Endothelial cell of umbilical vein (primary cell): ENCODE measurements around the gene TCF7. TPM values are rescaled to one million over a fixed set of nuclear protein-coding genes. Genes with fewer than 3 reads are reported as not detected.

ENCODE experiments used
- BruUV-seq: library from RNA; stranded (reverse); fragments of 400-500 nt; replicated peaks from 2 replicates; lab custom pipeline; 2021; lab: Mats Ljungman, UMichigan
- CTCF ChIA-PET: fragments of 300-600, 350-600 bp; sonication (Branson Sonifier 250); formaldehyde crosslinking; loops from one replicate; lab custom pipeline; 2021; ENCODE audit warnings: antibody characterized with exemption, inconsistent platforms; lab: Charles Lee
- POLR2A ChIA-PET: fragments of 300-600, 350-600 bp; sonication (Branson Sonifier 250); formaldehyde crosslinking; loops from one replicate; lab custom pipeline; 2021; ENCODE audit warnings: antibody characterized with exemption, inconsistent platforms; lab: Charles Lee
- DNase-seq: peaks from one replicate; pipeline ENCODE4 v3.0.0-alpha.2; 2011; ENCODE audit warnings: low read depth, low spot score
- FAIRE-seq: peaks from 2 replicates; lab custom pipeline; 2011; peaks lifted over from hg19 to GRCh38; lab: Jason Lieb, UNC
- H2AFZ ChIP-seq: 2 replicates; pipeline ENCODE4 v1.6.0; 2012; ENCODE audit warnings: low read depth, low read length, control low read depth, inconsistent platforms
- H3K27ac ChIP-seq: 2 replicates; pipeline ENCODE4 v1.5.1; 2011; ENCODE audit warnings: low read depth, mild to moderate bottlenecking, control low read depth, low read length, moderate library complexity; ENCODE audit not compliant: insufficient read depth
- H3K27me3 ChIP-seq, 2 experiments: 2 replicates each; pipeline versions ENCODE4 v1.6.0 to v1.6.1; 2011; ENCODE audit warnings: low read length in 2 of 2, mixed read lengths in 1 of 2; ENCODE audit not compliant: control insufficient read depth in 2 of 2, insufficient read depth in 2 of 2
- H3K36me3 ChIP-seq, 2 experiments: 2 replicates in 1 of 2; 3 replicates in 1 of 2; pipeline ENCODE4 v1.5.1; 2011; ENCODE audit warnings: low read length in 2 of 2, mild to moderate bottlenecking in 1 of 2, moderate library complexity in 1 of 2; ENCODE audit not compliant: control insufficient read depth in 2 of 2, insufficient read depth in 2 of 2; ENCODE audit errors: extremely low read depth in 1 of 2
- H3K4me1 ChIP-seq: 3 replicates; pipeline ENCODE4 v1.5.1; 2011; ENCODE audit warnings: mild to moderate bottlenecking, low read length; ENCODE audit not compliant: control insufficient read depth, insufficient read depth; ENCODE audit errors: extremely low read depth
- H3K4me2 ChIP-seq: 2 replicates; pipeline ENCODE4 v1.6.1; 2011; ENCODE audit warnings: low read length, control low read depth, mixed read lengths; ENCODE audit not compliant: insufficient read depth
- H3K4me3 ChIP-seq, 3 experiments: fragments of 200-600 bp in 1 of 3; sonication (generic), shearing (Covaris generic) in 1 of 3; replicated peaks in 1 of 3; 2 replicates each; pipeline ENCODE4 v1.5.1; 2011 to 2016; ENCODE audit warnings: control low read depth in 3 of 3, low read length in 3 of 3, mild to moderate bottlenecking in 2 of 3, inconsistent platforms in 1 of 3, low read depth in 1 of 3, moderate library complexity in 1 of 3; ENCODE audit not compliant: insufficient read depth in 1 of 3
- H3K79me2 ChIP-seq: 2 replicates; pipeline ENCODE4 v1.6.0; 2012; ENCODE audit warnings: low read length, inconsistent platforms; ENCODE audit not compliant: control insufficient read depth, insufficient read depth
- H3K9ac ChIP-seq: replicated peaks from 2 replicates; pipeline ENCODE3; 2011; ENCODE audit warnings: low read length, control low read depth; ENCODE audit not compliant: insufficient read depth; ENCODE audit errors: extremely low read depth
- H3K9me1 ChIP-seq: replicated peaks from 3 replicates; pipeline ENCODE4 v1.6.0; 2011; ENCODE audit warnings: mild to moderate bottlenecking, low read length; ENCODE audit not compliant: control insufficient read depth, insufficient read depth; ENCODE audit errors: extremely low read depth
- H3K9me3 ChIP-seq: replicated peaks from 2 replicates; pipeline ENCODE4 v1.5.1; 2012; ENCODE audit warnings: low read length, inconsistent platforms; ENCODE audit not compliant: control insufficient read depth, insufficient read depth
- H4K20me1 ChIP-seq: replicated peaks from 2 replicates; pipeline ENCODE3; 2011; ENCODE audit warnings: mild to moderate bottlenecking, low read length; ENCODE audit not compliant: control insufficient read depth, insufficient read depth; ENCODE audit errors: extremely low read depth
- EZH2 ChIP-seq: IDR thresholded peaks from 2 replicates; pipeline ENCODE4 v1.6.1; 2012; ENCODE audit warnings: borderline replicate concordance, low read depth, mild to moderate bottlenecking, moderate library complexity, low read length, inconsistent platforms; ENCODE audit not compliant: severe bottlenecking
- FOS ChIP-seq: IDR thresholded peaks from 2 replicates; pipeline ENCODE4 v1.6.1; 2011; ENCODE audit warnings: mild to moderate bottlenecking, low read length, moderate library complexity, borderline replicate concordance; ENCODE audit not compliant: insufficient read depth
- JUN ChIP-seq: IDR thresholded peaks from 2 replicates; pipeline ENCODE4 v1.6.1; 2011; ENCODE audit warnings: borderline replicate concordance, low read depth; ENCODE audit not compliant: insufficient read length, insufficient read depth
- MAX ChIP-seq: IDR thresholded peaks from 2 replicates; pipeline ENCODE4 v1.6.1; 2011; ENCODE audit not compliant: insufficient read depth, insufficient read length
- MYC ChIP-seq: IDR thresholded peaks from one replicate; pipeline ENCODE4 v1.6.1; 2011; ENCODE audit warnings: mild to moderate bottlenecking, low read depth, low read length
- POLR2A ChIP-seq: IDR thresholded peaks from 2 replicates; pipeline ENCODE4 v1.6.1; 2012; ENCODE audit warnings: low read depth, mild to moderate bottlenecking, control low read depth, low read length
- POLR2AphosphoS5 ChIP-seq: IDR thresholded peaks from 2 replicates; pipeline ENCODE4 v1.6.1; 2012; ENCODE audit warnings: low read depth, mild to moderate bottlenecking, control low read depth, low read length, moderate library complexity; ENCODE audit not compliant: insufficient read depth
- dilution Hi-C: fragments of 300-500 bp; cut with MboI; formaldehyde crosslinking; loops from one replicate; pipeline ENCODE4 v1.15.0; 2019; ENCODE audit warnings: low sequenced_read_pairs; ENCODE audit not compliant: extremely low pct_ligation_motif_present
- intact Hi-C: fragments of 100-400 bp; cut with micrococcal nuclease; formaldehyde crosslinking; loops from one replicate; pipeline ENCODE4 v1.10.0; 2022
- polyA plus RNA-seq, 4 experiments: library from polyadenylated mRNA; depleted of rRNA in 3 of 4; stranded (reverse) in 3 of 4; unstranded in 1 of 4; fragments of >200 nt; gene quantifications; 2 replicates each; pipeline versions ENCODE4 v1.2.1 to v1.2.3, GENCODE V29; 2011 to 2012; ENCODE audit warnings: missing spikeins in 1 of 4
- total RNA-seq: library from RNA; stranded (reverse); gene quantifications from 2 replicates; pipeline ENCODE4 v1.2.3, GENCODE V29; 2021
- TF ChIP-seq, protein P1 (sequence below), 2 donors: IDR thresholded peaks; 1 replicate in 1 of 2; 2 replicates in 1 of 2; pipeline ENCODE4 v1.5.1; 2011; ENCODE audit warnings: low read length in 2 of 2, mild to moderate bottlenecking in 2 of 2, moderate library complexity in 2 of 2, control low read depth in 1 of 2, inconsistent platforms in 1 of 2, low read depth in 1 of 2; ENCODE audit not compliant: insufficient read depth in 1 of 2; ENCODE audit errors: extremely low read depth in 1 of 2

The TCF7 gene
- total and polyA plus RNA-seq, 2 donors (not counting 3 experiments of a cell fraction or from before 2014, with no cell fraction given): 1.8 to 2.5 TPM

- Histone ChIP-seq H3K36me3 (no peaks in the 10 kb centered on the region), H2AFZ (no peak overlapping the region), H3K4me2 (no peak overlapping the region), H3K4me3 (no peak overlapping the region), H3K27me3 (no peaks in the 10 kb centered on the region), H3K9ac (no peak overlapping the region), H3K9me3 (no peaks in the 10 kb centered on the region), H3K27ac (no peak overlapping the region), H3K9me1 (no peaks in the 10 kb centered on the region), H3K79me2 (no peaks in the 10 kb centered on the region), H4K20me1 (no peaks in the 10 kb centered on the region), H3K4me1 (no peaks in the 10 kb centered on the region)
- dilution Hi-C loops: no loop called here
- intact Hi-C loops: no loop called here
- TF ChIP-seq POLR2AphosphoS5 (no peak), MAX (no peak), POLR2A (no peak), JUN (no peak), MYC (no peak), FOS (no peak), EZH2 (no peak)
- TF ChIP-seq, protein P1, sequence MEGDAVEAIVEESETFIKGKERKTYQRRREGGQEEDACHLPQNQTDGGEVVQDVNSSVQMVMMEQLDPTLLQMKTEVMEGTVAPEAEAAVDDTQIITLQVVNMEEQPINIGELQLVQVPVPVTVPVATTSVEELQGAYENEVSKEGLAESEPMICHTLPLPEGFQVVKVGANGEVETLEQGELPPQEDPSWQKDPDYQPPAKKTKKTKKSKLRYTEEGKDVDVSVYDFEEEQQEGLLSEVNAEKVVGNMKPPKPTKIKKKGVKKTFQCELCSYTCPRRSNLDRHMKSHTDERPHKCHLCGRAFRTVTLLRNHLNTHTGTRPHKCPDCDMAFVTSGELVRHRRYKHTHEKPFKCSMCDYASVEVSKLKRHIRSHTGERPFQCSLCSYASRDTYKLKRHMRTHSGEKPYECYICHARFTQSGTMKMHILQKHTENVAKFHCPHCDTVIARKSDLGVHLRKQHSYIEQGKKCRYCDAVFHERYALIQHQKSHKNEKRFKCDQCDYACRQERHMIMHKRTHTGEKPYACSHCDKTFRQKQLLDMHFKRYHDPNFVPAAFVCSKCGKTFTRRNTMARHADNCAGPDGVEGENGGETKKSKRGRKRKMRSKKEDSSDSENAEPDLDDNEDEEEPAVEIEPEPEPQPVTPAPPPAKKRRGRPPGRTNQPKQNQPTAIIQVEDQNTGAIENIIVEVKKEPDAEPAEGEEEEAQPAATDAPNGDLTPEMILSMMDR (IDR thresholded peaks at IDR 0.05; ENCODE audit: extremely low read depth in 1 of 2, insufficient read depth in 1 of 2, low read depth in 1 of 2, low read length in 2 of 2): no peak
- DNase-seq (no peak), FAIRE-seq (no peak)
- ChIA-PET POLR2A (interaction anchor here (1.8 kb wide), 1 partner anchor 43 kb away, joined by 4 read pairs; the partner anchor contains the start of gene PPP2CA), CTCF (interaction anchor here (0.6 to 5.8 kb wide), 21 partner anchors 8 to 404 kb away, joined by 3 to 191 read pairs (median 5); partner anchors contain the start of gene PPP2CA)
- BruUV-seq: no TSS peak
These were observed 69.0 kb downstream of the TCF7 start for GRCh38 chr5:134183481-134183880.
